GM18951 (cell line): ENCODE results near the gene KLHL18.
"Not testable (repeated sequence)": the region's sequence is repeated elsewhere in the genome, so short reads cannot be mapped to it uniquely, and the experiment has no call there.

Experiments used
- POLR2A ChIP-seq: IDR thresholded peaks from 4 replicates; pipeline ENCODE4 v1.6.1; 2011; ENCODE audit warnings: mild to moderate bottlenecking; ENCODE audit not compliant: insufficient read length, insufficient read depth; ENCODE audit errors: extremely low read depth
- in situ Hi-C: fragments of 300-500 bp; cut with MboI; formaldehyde crosslinking; loops from one replicate; pipeline ENCODE4 v1.12.0; 2022; ENCODE audit warnings: low sequenced_read_pairs, mixed read lengths, inconsistent platforms; ENCODE audit not compliant: unreplicated experiment

The KLHL18 gene

GRCh38 chr3:47288966-47289910 is 6.5 kb downstream of the KLHL18 start:
- no peak for TF ChIP-seq POLR2A

DNA sequence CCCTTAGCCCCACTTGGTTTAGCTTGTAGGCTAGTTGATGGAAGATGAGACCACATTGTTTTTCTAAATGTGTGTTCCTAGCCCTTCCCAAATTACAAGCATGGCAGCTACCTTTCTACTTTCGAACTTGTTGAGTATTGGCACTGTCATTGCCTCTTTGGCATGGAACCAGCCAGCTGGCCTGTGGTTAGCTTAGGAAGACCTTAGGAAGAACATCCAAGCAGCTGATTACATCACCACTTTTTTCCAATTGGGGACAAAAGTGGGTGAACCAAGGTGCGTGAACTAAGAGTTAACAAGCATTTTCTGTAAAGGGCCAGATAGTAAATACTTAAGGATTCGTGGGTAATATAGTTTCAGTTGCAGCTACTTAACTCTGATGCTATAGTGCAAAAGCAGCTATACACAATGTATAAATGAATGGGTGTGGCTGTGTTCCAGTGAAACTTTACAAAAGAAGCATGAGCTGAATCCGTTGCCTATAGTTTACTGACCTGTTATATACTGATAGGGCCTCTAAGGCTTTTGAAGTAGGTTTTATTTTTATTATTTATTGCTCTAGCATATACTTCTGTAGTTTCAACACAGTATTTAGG is 8.5 kb downstream of the KLHL18 start:
- in situ Hi-C loops = no loop called here
- no peak for TF ChIP-seq POLR2A

More at GRCh38 chr3:47288966-47289910, 6.5 kb downstream of the KLHL18 start:
- in situ Hi-C loops = no loop called here

DNA sequence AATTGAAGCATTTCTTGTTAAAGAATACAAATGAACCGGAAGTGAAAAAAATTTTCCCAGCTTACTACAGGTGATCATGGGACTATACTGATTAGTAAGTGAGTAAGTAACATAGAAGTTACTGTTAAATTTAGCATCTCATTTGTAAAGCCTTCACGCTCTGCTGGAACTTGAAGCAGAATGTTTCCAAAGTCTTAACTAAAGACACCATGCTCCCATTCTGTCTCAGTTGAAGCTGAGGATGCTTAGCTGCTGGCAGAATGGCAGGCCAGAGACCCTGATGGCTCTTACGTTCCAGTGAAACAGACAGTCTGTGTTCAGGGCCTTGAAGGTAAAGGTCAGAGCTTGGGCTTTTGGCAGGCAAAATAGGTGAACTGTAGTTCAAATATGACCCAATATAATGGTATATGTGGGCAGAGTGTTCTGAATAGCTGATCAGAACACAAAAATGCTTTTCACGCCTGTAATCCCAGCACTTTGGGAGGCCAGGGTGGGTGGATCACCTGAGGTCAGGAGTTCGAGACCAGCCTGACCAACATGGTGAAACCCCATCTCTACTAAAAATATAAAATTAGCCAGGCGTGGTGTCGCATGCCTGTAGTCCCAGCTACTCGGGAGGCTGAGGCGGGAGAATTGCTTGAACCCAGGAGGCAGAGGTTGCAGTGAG is 9.1 kb downstream of the KLHL18 start:
- in situ Hi-C loops = not testable (repeated sequence)

- no peak for TF ChIP-seq POLR2A
- in situ Hi-C loops = no loop called here
Measured at GRCh38 chr3:47293822-47294221, 11.1 kb downstream of the KLHL18 start.

GRCh38 chr3:47294392-47294791 is 11.6 kb downstream of the KLHL18 start:
- in situ Hi-C loops = no loop called here
- no peak for TF ChIP-seq POLR2A

DNA sequence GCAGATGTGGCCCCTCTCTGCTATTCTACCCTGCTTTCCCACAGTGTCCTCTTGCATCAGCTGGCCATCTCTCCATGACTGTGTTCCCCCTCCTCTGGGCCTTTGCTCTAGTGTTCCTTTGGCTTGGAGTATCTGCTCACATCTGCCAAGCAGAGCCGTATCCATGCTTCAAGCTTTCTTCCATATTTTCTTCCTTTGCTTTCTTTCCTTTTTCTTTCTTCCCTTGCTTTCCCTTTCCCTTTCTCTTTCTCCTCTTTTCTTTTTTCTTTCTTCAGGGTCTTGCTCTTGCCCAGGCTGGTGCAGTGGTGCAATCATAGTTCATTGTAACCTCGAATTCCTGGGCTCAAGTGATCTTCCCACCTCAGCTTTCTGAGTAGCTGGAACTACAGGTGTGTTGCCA is 12.6 kb downstream of the KLHL18 start:
- in situ Hi-C loops = no loop called here
- no peak for TF ChIP-seq POLR2A

DNA sequence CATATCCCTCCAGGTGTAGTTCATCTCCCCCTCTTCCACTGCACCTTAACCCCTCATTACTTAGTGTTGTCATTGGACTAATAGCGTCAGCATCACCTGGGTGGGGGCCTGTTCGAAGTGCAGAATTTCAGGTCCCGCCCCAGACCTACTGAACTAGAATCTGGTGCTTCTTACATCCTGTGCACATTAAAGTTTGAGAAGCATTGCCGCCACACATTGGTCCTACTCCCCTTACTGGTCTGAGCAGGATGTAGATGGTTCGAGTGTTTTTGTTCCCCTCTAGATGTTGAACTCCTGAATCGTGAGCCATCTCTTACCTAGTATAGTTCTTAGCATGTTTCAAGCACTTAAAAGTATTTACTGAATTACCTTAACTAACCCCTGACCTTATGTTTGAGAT is 13.2 kb downstream of the KLHL18 start:
- no peak for TF ChIP-seq POLR2A
- in situ Hi-C loops = no loop called here

- no peak for TF ChIP-seq POLR2A
- in situ Hi-C loops = no loop called here
Measured at GRCh38 chr3:47296562-47297302, 14.0 kb downstream of the KLHL18 start.

DNA sequence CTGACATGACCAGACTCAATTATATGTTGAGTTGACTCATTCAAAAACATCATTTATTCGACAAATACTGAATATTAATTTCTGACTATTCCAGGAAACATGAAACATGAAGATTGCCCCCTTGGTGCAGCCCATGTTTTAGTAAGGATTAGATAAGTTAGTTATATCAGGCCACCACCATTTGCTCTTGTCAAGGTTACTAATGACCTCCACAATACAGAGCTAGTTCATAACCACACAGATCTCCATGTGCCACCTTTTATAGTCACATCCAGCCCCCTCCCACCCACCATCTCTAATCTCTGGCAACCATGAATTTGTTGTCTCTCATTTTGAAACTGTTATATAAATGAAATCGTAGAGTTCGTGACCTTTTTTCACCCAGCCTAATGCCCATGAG is 15.7 kb downstream of the KLHL18 start:
- in situ Hi-C loops = no loop called here
- no peak for TF ChIP-seq POLR2A

DNA sequence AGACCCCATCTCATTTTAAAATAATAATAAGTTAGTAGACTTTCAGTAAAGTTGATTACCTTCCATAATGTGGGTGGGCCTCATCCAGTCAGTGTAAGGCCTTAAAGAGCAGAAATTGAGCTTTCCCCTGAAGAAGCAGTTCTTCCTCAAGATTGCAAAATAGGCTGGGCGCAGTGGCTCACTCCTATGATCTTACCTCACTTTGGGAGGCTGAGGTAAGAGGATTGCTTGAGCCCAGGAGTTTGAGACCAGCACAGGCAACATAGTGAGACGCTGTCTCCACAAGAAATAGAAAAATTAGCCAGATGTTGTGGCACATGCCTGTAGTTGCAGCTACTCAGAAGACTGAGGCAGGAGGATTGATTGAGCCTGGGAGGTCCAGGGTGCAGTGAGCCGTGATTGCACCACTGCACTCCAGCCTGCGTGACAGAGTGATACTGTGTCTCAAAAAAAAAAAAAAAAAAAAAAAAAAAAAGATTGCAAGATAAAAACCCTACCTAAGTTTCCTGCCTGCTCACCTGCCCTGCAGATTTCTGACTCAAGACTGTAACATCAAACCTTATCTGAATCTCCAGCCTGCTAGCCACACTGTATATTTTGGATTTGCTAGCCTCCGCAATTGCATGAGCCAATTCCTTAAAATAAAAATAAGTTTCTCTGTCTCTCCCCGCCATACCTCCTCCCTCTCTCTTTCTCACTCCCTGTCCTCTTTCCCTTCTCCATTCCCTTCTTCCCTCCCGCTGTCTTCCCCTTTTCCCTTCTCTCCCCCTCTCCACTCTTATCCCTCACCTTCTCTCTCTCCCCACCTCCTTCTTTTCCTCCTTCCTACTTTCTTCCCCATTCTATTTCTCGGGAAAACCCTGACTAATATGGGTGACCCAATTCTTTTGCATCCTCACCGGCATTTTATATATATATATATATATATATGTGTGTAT is 16.9 kb downstream of the KLHL18 start:
- TF ChIP-seq POLR2A = no peak
- in situ Hi-C loops = no loop called here

DNA sequence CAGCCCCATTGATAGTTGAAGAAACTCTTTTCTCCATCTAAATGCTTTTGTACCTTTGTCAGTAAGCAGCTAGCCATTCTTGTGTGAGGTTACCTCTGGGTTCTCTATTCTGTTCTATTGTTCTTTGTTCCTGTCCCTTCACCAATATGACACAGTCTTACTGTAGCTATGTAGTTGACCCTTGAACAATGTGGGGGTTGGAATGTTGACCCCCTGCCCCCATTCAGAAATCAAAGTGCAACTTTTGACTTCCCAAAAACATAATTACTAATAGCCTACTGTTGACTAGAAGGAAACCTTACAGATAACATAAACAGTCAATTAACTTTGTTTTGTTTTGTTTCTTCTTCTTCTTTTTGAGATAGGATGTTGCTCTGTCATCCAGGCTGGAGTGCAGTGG is 18.7 kb downstream of the KLHL18 start:
- no peak for TF ChIP-seq POLR2A
- in situ Hi-C loops = no loop called here

DNA sequence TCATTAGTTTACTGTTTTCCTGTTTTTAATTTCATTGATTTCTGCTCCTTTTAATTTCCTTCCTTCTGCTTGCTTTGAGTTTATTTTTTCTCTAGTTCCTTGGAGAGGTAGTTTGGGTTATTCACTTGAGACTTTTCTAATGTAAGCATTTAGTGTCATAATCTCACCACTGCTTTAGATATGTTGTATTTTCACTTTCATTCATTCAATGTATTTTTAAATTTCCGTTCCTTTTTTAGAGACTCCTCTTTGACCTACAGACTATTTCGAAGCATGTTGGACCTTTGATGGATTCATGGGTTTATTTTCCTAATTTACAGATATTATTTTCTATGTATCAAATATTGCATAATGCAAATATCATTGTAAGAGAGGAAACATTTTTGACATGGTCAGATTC is 23.3 kb downstream of the KLHL18 start:
- in situ Hi-C loops = no loop called here
- no peak for TF ChIP-seq POLR2A

- in situ Hi-C loops = not testable (repeated sequence)
Measured at GRCh38 chr3:47309231-47309630, 26.5 kb downstream of the KLHL18 start.
